H1 (cell line): ENCODE results near the gene RELN.

Experiments used
- ATF3 ChIP-seq: IDR thresholded peaks from 2 replicates; pipeline ENCODE4 v1.6.1; 2011; ENCODE audit warnings: low read depth, mild to moderate bottlenecking, low read length; ENCODE audit not compliant: insufficient read depth
- BCL11A ChIP-seq, 2 experiments: IDR thresholded peaks; one replicate each; pipeline ENCODE4 v1.6.1; 2011; ENCODE audit warnings: low read depth in 2 of 2, low read length in 2 of 2, mild to moderate bottlenecking in 2 of 2
- BRCA1 ChIP-seq: IDR thresholded peaks from 2 replicates; pipeline ENCODE4 v1.6.1; 2012; ENCODE audit warnings: low read depth, low read length, improper control_type of control experiment
- CHD2 ChIP-seq: IDR thresholded peaks from 2 replicates; pipeline ENCODE4 v1.6.1; 2012; ENCODE audit warnings: low read length, improper control_type of control experiment
- EGR1 ChIP-seq: IDR thresholded peaks from 2 replicates; pipeline ENCODE4 v1.6.1; 2011; ENCODE audit warnings: low read depth, low read length, borderline replicate concordance
- EP300 ChIP-seq, 2 experiments: IDR thresholded peaks; 1 replicate in 1 of 2; 2 replicates in 1 of 2; pipeline ENCODE4 v1.6.1; 2011 to 2012; ENCODE audit warnings: low read depth in 2 of 2, low read length in 2 of 2, mild to moderate bottlenecking in 2 of 2, borderline replicate concordance in 1 of 2, inconsistent platforms in 1 of 2, moderate library complexity in 1 of 2
- EZH2 ChIP-seq: fragments of 200-600 bp; sonication (generic); IDR thresholded peaks from 2 replicates; pipeline ENCODE4 v1.7.1; 2012; ENCODE audit warnings: low read depth, mild to moderate bottlenecking, moderate library complexity, low read length, inconsistent platforms; ENCODE audit not compliant: severe bottlenecking
- POLR2A ChIP-seq, 2 experiments: IDR thresholded peaks; 1 replicate in 1 of 2; 2 replicates in 1 of 2; pipeline ENCODE4 v1.6.1; 2011; ENCODE audit warnings: low read depth in 2 of 2, low read length in 2 of 2, mild to moderate bottlenecking in 2 of 2; ENCODE audit errors: control extremely low read depth in 1 of 2
- POLR2AphosphoS5 ChIP-seq: IDR thresholded peaks from 2 replicates; pipeline ENCODE4 v1.6.1; 2011; ENCODE audit warnings: low read depth, low read length
- SRF ChIP-seq: IDR thresholded peaks from 2 replicates; pipeline ENCODE4 v1.6.1; 2011; ENCODE audit warnings: mild to moderate bottlenecking, low read depth, low read length, moderate library complexity
- SUZ12 ChIP-seq: fragments of 200-600 bp; sonication (generic); IDR thresholded peaks from 2 replicates; pipeline ENCODE4 v1.6.1; 2012; ENCODE audit warnings: mild to moderate bottlenecking, inconsistent platforms, low read length, moderate library complexity, mixed read lengths
- TF ChIP-seq, protein P1 (sequence below), 3 experiments: IDR thresholded peaks; 1 replicate in 2 of 3; 2 replicates in 1 of 3; pipeline versions ENCODE4 v1.5.1 to v1.6.1; 2011; ENCODE audit warnings: low read length in 3 of 3, mild to moderate bottlenecking in 3 of 3, inconsistent platforms in 2 of 3, low read depth in 1 of 3, moderate library complexity in 1 of 3; ENCODE audit not compliant: insufficient read depth in 1 of 3; ENCODE audit errors: control extremely low read depth in 1 of 3

DNA sequence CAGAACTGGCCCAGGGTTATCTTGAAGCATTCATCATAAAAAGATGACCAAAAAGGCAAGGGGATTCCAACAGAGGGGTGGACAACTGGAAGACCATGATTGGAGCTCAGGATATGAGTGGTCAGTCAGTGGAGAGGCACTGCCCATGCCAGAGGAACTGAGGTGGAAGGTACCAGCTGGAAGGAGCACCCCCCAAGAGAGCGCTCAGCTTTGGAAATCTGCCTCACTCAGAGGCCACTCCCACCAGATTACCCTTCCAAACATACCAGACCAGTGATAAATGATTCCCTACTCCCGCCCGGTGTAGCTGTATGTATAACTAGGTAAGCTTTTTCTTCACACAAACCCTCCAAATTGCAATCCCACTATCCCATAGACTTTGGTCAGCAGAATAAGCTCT is 286.5 kb downstream of the RELN start:
- TF ChIP-seq ATF3, result no peak
- no peak for TF ChIP-seq EGR1
- TF ChIP-seq EP300 (IDR thresholded peaks at IDR 0.05; ENCODE audit: borderline replicate concordance in 1 of 2, low read depth in 2 of 2, low read length in 2 of 2), result no peak
- TF ChIP-seq BCL11A (IDR thresholded peaks at IDR 0.05; ENCODE audit: low read depth in 2 of 2, low read length in 2 of 2), result no peak
- no peak for TF ChIP-seq EZH2
- TF ChIP-seq POLR2AphosphoS5, result no peak
- TF ChIP-seq, protein P1, sequence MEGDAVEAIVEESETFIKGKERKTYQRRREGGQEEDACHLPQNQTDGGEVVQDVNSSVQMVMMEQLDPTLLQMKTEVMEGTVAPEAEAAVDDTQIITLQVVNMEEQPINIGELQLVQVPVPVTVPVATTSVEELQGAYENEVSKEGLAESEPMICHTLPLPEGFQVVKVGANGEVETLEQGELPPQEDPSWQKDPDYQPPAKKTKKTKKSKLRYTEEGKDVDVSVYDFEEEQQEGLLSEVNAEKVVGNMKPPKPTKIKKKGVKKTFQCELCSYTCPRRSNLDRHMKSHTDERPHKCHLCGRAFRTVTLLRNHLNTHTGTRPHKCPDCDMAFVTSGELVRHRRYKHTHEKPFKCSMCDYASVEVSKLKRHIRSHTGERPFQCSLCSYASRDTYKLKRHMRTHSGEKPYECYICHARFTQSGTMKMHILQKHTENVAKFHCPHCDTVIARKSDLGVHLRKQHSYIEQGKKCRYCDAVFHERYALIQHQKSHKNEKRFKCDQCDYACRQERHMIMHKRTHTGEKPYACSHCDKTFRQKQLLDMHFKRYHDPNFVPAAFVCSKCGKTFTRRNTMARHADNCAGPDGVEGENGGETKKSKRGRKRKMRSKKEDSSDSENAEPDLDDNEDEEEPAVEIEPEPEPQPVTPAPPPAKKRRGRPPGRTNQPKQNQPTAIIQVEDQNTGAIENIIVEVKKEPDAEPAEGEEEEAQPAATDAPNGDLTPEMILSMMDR (IDR thresholded peaks at IDR 0.05; ENCODE audit: control extremely low read depth in 1 of 3, insufficient read depth in 1 of 3, low read depth in 1 of 3, low read length in 3 of 3), result no peak
- TF ChIP-seq BRCA1, result no peak
- TF ChIP-seq POLR2A (IDR thresholded peaks at IDR 0.05; ENCODE audit: control extremely low read depth in 1 of 2, low read depth in 2 of 2, low read length in 2 of 2), result no peak
- no peak for TF ChIP-seq SUZ12
- TF ChIP-seq SRF, result no peak
- no peak for TF ChIP-seq CHD2
